OCI-LY1 (cell line): ENCODE measurements around the gene CCDC57.

Experiments
- H2AFZ ChIP-seq: fragments of 200-600 bp; sonication (generic), shearing (Covaris generic); 2 replicates; pipeline ENCODE4 v1.6.0; 2014; ENCODE audit warnings: antibody characterized with exemption, mild to moderate bottlenecking, low read length
- H3F3A ChIP-seq: fragments of 200-600 bp; sonication (generic), shearing (Covaris generic); 2 replicates; pipeline ENCODE4 v1.6.0; 2014; ENCODE audit warnings: mild to moderate bottlenecking, antibody characterized with exemption, low read length, moderate library complexity; ENCODE audit not compliant: insufficient read depth
- H3K27ac ChIP-seq: fragments of 200-600 bp; sonication (generic); 2 replicates; pipeline ENCODE4 v1.5.1; 2014; ENCODE audit warnings: low read length, mixed run types, mild to moderate bottlenecking, low read depth; ENCODE audit not compliant: poor library complexity, severe bottlenecking
- H3K27me3 ChIP-seq: fragments of 200-600 bp; sonication (generic); 2 replicates; pipeline ENCODE4 v1.6.0; 2014; ENCODE audit warnings: antibody characterized with exemption, mild to moderate bottlenecking, low read length, moderate library complexity; ENCODE audit not compliant: insufficient read depth
- H3K36me3 ChIP-seq: fragments of 200-600 bp; sonication (generic); 2 replicates; pipeline ENCODE4 v1.6.1; 2014; ENCODE audit warnings: mild to moderate bottlenecking, antibody characterized with exemption, low read length, moderate library complexity, mixed read lengths; ENCODE audit not compliant: insufficient read depth
- H3K4me1 ChIP-seq: fragments of 200-600 bp; sonication (generic); 2 replicates; pipeline ENCODE4 v1.5.1; 2014; ENCODE audit warnings: mild to moderate bottlenecking, low read length, moderate library complexity; ENCODE audit not compliant: insufficient read depth, severe bottlenecking
- H3K4me2 ChIP-seq: fragments of 200-600 bp; sonication (generic), shearing (Covaris generic); 2 replicates; pipeline ENCODE4 v1.6.1; 2014; ENCODE audit warnings: low read length
- H3K4me3 ChIP-seq: fragments of 200-600 bp; sonication (generic); 2 replicates; pipeline ENCODE4 v1.5.1; 2014; ENCODE audit warnings: low read length, low read depth, mild to moderate bottlenecking, mixed read lengths; ENCODE audit not compliant: poor library complexity, severe bottlenecking
- H3K79me2 ChIP-seq: fragments of 200-600 bp; shearing (Covaris generic); 2 replicates; pipeline ENCODE4 v1.6.1; 2016; ENCODE audit warnings: mixed run types, low read length, mixed read lengths; ENCODE audit not compliant: insufficient read depth
- H3K9ac ChIP-seq: fragments of 200-600 bp; sonication (generic), shearing (Covaris generic); 2 replicates; pipeline ENCODE4 v1.6.1; 2014; ENCODE audit warnings: mild to moderate bottlenecking, low read length, mixed read lengths
- H3K9me2 ChIP-seq: fragments of 200-600 bp; sonication (generic), shearing (Covaris generic); 2 replicates; pipeline ENCODE4 v1.6.1; 2014; ENCODE audit warnings: low read depth, mild to moderate bottlenecking, low read length, mixed read lengths
- H3K9me3 ChIP-seq: fragments of 200-600 bp; shearing (Covaris generic); 2 replicates; pipeline ENCODE4 v1.6.1; 2014; ENCODE audit warnings: low read length, mixed read lengths
- H4K20me1 ChIP-seq: fragments of 200-600 bp; sonication (generic), shearing (Covaris generic); 2 replicates; pipeline ENCODE4 v1.6.0; 2016; ENCODE audit warnings: mild to moderate bottlenecking, low read length; ENCODE audit not compliant: insufficient read depth
- CTCF ChIP-seq: fragments of 200-600 bp; sonication (generic), shearing (Covaris generic); IDR thresholded peaks from 2 replicates; pipeline ENCODE4 v1.5.1; 2017; ENCODE audit warnings: mild to moderate bottlenecking, antibody characterized with exemption, low read length, moderate library complexity, mixed read lengths
- EZH2 ChIP-seq: fragments of 200-600 bp; sonication (generic), shearing (Covaris generic); IDR thresholded peaks from 2 replicates; pipeline ENCODE4 v1.8.0; 2017; ENCODE audit warnings: borderline replicate concordance, mixed run types, mild to moderate bottlenecking, antibody characterized with exemption, low read length, moderate library complexity, mixed read lengths

CCDC57 gene

GRCh38 chr17:82231562-82232321 is 19.1 kb upstream of the CCDC57 start:
- no peak overlapping the region for H3K27ac ChIP-seq
- no peaks in the 10 kb centered on the region for H3K9me3 ChIP-seq
- peak overlapping the region; percentile 14; the same call in 1 of the 2 replicates for H3K9ac ChIP-seq
- peak overlapping the region; percentile 55 for H3K4me3 ChIP-seq
- H2AFZ ChIP-seq, result no peak overlapping the region
- TF ChIP-seq EZH2 (no peak), CTCF (no peak)
- peaks cover 24% of the 10 kb centered on the region for H3K4me1 ChIP-seq
- H3K79me2 ChIP-seq, result no peaks in the 10 kb centered on the region
- H3K27me3 ChIP-seq, result peaks cover 7% of the 10 kb centered on the region
- H3K9me2 ChIP-seq, result no peaks in the 10 kb centered on the region
- H3K4me2 ChIP-seq, result peak overlapping the region; percentile 55
- no peaks in the 10 kb centered on the region for H4K20me1 ChIP-seq
- H3K36me3 ChIP-seq, result no peaks in the 10 kb centered on the region
- H3F3A ChIP-seq, result no peaks in the 10 kb centered on the region

- Histone ChIP-seq H3K27ac (no peak overlapping the region), H2AFZ (no peak overlapping the region), H3F3A (no peaks in the 10 kb centered on the region), H4K20me1 (no peaks in the 10 kb centered on the region), H3K9me2 (no peaks in the 10 kb centered on the region), H3K4me3 (peak overlapping the region; percentile 55), H3K4me1 (peaks cover 24% of the 10 kb centered on the region), H3K9me3 (no peaks in the 10 kb centered on the region), H3K36me3 (no peaks in the 10 kb centered on the region), H3K4me2 (peak overlapping the region; percentile 55), H3K79me2 (no peaks in the 10 kb centered on the region), H3K27me3 (peaks cover 7% of the 10 kb centered on the region), H3K9ac (peak overlapping the region; percentile 14; the same call in 1 of the 2 replicates)
- TF ChIP-seq CTCF (no peak), EZH2 (no peak)
Observed at GRCh38 chr17:82231312-82231561, 18.6 kb upstream of the CCDC57 start.

- Histone ChIP-seq H4K20me1 (no peaks in the 10 kb centered on the region), H3K4me2 (peak overlapping the region; percentile 55; the same call in 1 of the 2 replicates), H3K27me3 (peaks cover 5% of the 10 kb centered on the region), H3K4me1 (peaks cover 24% of the 10 kb centered on the region), H3K27ac (no peak overlapping the region), H3K9me3 (no peaks in the 10 kb centered on the region), H2AFZ (no peak overlapping the region), H3K36me3 (no peaks in the 10 kb centered on the region), H3K9ac (no peak overlapping the region; the same call in 1 of the 2 replicates), H3F3A (no peaks in the 10 kb centered on the region), H3K79me2 (no peaks in the 10 kb centered on the region), H3K9me2 (no peaks in the 10 kb centered on the region), H3K4me3 (peak overlapping the region; percentile 55)
- TF ChIP-seq EZH2, result no peak
- TF ChIP-seq CTCF, result no peak
Observed at GRCh38 chr17:82230609-82231311, 18.1 kb upstream of the CCDC57 start.
